ENCODE measurements around the gene TMEM132C. TPM values are rescaled to one million over a fixed set of nuclear protein-coding genes. Genes with fewer than 3 reads are reported as not detected.

The TMEM132C gene
- total and polyA plus RNA-seq, 2 of the 4 experiments (the other 2 are of a cell fraction) = not detected

DNA sequence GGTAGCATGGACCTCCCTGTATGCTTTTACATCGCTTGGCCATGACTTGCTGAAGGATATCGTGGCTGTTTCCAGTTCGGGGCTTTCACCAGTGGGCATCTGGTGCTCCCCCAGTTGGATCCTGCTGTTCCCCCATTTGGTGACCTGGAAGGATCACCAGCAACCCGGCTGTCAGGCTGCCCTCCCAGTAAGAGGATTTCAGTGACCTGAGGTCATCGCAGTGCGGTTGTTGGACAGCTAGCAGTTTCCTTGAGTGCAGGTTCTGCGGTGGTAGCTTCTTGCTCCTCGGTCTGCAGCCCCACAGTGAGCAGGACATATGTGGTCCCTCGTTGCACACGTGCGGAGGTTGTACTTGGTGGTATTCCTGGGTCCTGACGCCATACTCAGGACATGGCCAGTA lies 58.7 kb downstream of the TMEM132C start:
- ATAC-seq (ENCODE audit: low read depth) = no peak
- CTCF ChIA-PET = no interaction called here
- 39% methylated on average over 3 of the region's 12 CpGs; no CpG with 5 or more reads in 1 of the 2 experiments for WGBS, 2 experiments (ENCODE audit: extremely low coverage in 2 of 2, insufficient read length in 1 of 2)

More for the DNA sequence above, 58.7 kb downstream of the TMEM132C start:
- dilution Hi-C loops (cut with HindIII; ENCODE audit: low sequenced_read_pairs, unreplicated experiment) (no loop called here), intact Hi-C loops (cut with micrococcal nuclease) (no loop called here), in situ Hi-C loops (cut with MboI; ENCODE audit: low sequenced_read_pairs) (no loop called here)
- Histone ChIP-seq H3K36me3 (ENCODE audit: control insufficient read depth, insufficient read depth, low read length) (no peaks in the 10 kb centered on the region), H3K27me3 (ENCODE audit: control insufficient read depth, insufficient read depth, low read length) (no peaks in the 10 kb centered on the region), H4K91ac (ENCODE audit: insufficient read depth, low read depth, low read length) (no peak overlapping the region), H2BK20ac (ENCODE audit: low read depth, low read length) (no peak overlapping the region), H3K27ac (ENCODE audit: insufficient read depth, low read length) (no peak overlapping the region), H3K4me1 (ENCODE audit: control insufficient read depth, insufficient read depth, low read length) (no peaks in the 10 kb centered on the region), H3K9me1 (ENCODE audit: insufficient read depth, low read length) (no peaks in the 10 kb centered on the region), H2AK9ac (replicated peaks; ENCODE audit: low read depth, low read length, poor library complexity) (no peak overlapping the region), H3K56ac (ENCODE audit: extremely low read depth, insufficient read depth, low read length) (no peak overlapping the region), H2AK5ac (ENCODE audit: low read depth, low read length) (no peak overlapping the region), H3K9ac (ENCODE audit: low read depth, low read length) (no peak overlapping the region), H3K14ac (replicated peaks; ENCODE audit: low read depth, low read length) (no peak overlapping the region), H2BK120ac (ENCODE audit: low read depth, low read length) (no peak overlapping the region), H2AFZ (replicated peaks; ENCODE audit: low read length, poor library complexity) (no peak overlapping the region), H3K23ac (ENCODE audit: low read depth, low read length) (no peak overlapping the region), H4K8ac (ENCODE audit: low read depth in 2 of 2, low read length in 2 of 2) (no peak overlapping the region), H2BK5ac (ENCODE audit: low read depth, low read length, poor library complexity, severe bottlenecking) (no peak overlapping the region), H3K4ac (ENCODE audit: low read depth, low read length) (no peak overlapping the region), H3K4me2 (ENCODE audit: low read depth, low read length) (no peak overlapping the region), H4K5ac (ENCODE audit: low read depth, low read length) (no peak overlapping the region), H2BK15ac (ENCODE audit: low read depth, low read length) (no peak overlapping the region), H3K79me1 (ENCODE audit: low read depth in 1 of 2, low read length in 2 of 2) (no peaks in the 10 kb centered on the region), H4K20me1 (ENCODE audit: insufficient read depth, low read length) (no peaks in the 10 kb centered on the region), H3K9me3 (ENCODE audit: control insufficient read depth, insufficient read depth, low read length) (peaks cover 20% of the 10 kb centered on the region), H3K18ac (ENCODE audit: low read depth, low read length) (no peak overlapping the region), H3K4me3 (ENCODE audit: insufficient read depth, low read depth, low read length) (no peak overlapping the region)
- no peak for DNase-seq
- TF ChIP-seq RCOR1 (IDR thresholded peaks at IDR 0.05; ENCODE audit: insufficient replicate concordance, low read length) (no peak), CEBPB (IDR thresholded peaks at IDR 0.05; ENCODE audit: low read depth, low read length) (no peak), POLR2A (IDR thresholded peaks at IDR 0.05; ENCODE audit: low read depth, low read length) (no peak), CHD1 (IDR thresholded peaks at IDR 0.05; ENCODE audit: low read depth, low read length) (no peak), RAD21 (IDR thresholded peaks at IDR 0.05; ENCODE audit: low read length) (no peak), NFE2L2 (IDR thresholded peaks at IDR 0.05; ENCODE audit: low read depth, low read length) (no peak), BHLHE40 (IDR thresholded peaks at IDR 0.05; ENCODE audit: low read depth, low read length) (no peak), MXI1 (IDR thresholded peaks at IDR 0.05; ENCODE audit: borderline replicate concordance, low read depth, low read length) (no peak), FOS (IDR thresholded peaks at IDR 0.05; ENCODE audit: low read depth, low read length) (no peak), MAFK (IDR thresholded peaks at IDR 0.05; ENCODE audit: low read depth, low read length) (no peak)
- TF ChIP-seq, protein P1, sequence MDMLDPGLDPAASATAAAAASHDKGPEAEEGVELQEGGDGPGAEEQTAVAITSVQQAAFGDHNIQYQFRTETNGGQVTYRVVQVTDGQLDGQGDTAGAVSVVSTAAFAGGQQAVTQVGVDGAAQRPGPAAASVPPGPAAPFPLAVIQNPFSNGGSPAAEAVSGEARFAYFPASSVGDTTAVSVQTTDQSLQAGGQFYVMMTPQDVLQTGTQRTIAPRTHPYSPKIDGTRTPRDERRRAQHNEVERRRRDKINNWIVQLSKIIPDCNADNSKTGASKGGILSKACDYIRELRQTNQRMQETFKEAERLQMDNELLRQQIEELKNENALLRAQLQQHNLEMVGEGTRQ (IDR thresholded peaks at IDR 0.05; ENCODE audit: low read depth, low read length) = no peak
- TF ChIP-seq, protein P2, sequence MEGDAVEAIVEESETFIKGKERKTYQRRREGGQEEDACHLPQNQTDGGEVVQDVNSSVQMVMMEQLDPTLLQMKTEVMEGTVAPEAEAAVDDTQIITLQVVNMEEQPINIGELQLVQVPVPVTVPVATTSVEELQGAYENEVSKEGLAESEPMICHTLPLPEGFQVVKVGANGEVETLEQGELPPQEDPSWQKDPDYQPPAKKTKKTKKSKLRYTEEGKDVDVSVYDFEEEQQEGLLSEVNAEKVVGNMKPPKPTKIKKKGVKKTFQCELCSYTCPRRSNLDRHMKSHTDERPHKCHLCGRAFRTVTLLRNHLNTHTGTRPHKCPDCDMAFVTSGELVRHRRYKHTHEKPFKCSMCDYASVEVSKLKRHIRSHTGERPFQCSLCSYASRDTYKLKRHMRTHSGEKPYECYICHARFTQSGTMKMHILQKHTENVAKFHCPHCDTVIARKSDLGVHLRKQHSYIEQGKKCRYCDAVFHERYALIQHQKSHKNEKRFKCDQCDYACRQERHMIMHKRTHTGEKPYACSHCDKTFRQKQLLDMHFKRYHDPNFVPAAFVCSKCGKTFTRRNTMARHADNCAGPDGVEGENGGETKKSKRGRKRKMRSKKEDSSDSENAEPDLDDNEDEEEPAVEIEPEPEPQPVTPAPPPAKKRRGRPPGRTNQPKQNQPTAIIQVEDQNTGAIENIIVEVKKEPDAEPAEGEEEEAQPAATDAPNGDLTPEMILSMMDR (conservative IDR thresholded peaks at IDR 0.05; ENCODE audit: low read depth, low read length) = no peak
- TF ChIP-seq, protein P3, sequence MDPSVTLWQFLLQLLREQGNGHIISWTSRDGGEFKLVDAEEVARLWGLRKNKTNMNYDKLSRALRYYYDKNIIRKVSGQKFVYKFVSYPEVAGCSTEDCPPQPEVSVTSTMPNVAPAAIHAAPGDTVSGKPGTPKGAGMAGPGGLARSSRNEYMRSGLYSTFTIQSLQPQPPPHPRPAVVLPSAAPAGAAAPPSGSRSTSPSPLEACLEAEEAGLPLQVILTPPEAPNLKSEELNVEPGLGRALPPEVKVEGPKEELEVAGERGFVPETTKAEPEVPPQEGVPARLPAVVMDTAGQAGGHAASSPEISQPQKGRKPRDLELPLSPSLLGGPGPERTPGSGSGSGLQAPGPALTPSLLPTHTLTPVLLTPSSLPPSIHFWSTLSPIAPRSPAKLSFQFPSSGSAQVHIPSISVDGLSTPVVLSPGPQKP (IDR thresholded peaks at IDR 0.05; ENCODE audit: borderline replicate concordance, low read depth, low read length) = no peak
- POLR2A ChIA-PET (ENCODE audit: unreplicated experiment) = no interaction called here
- no TSS peak for BruUV-seq (replicated peaks)

All from IMR-90 (cell line).